HepG2 (cell line): ENCODE results near the gene PPP2R2C. TPM values are rescaled to one million over a fixed set of nuclear protein-coding genes. Genes with fewer than 3 reads are reported as not detected.

Source experiments
- ATAC-seq: fragments of 200-7000 bp; cut with Tn5 transposase; 3 replicates; pipeline ENCODE4 v1.9.1; 2020; ENCODE audit warnings: mild to moderate bottlenecking, moderate library complexity
- BruUV-seq: library from RNA; stranded (reverse); fragments of 400-500 nt; replicated peaks from 2 replicates; lab custom pipeline; 2021; lab: Mats Ljungman, UMichigan
- CTCF ChIA-PET: fragments of 300-600 bp; formaldehyde crosslinking; extraction: SDS; loops from one replicate; lab custom pipeline; 2021; ENCODE audit warnings: low total read pairs, inconsistent platforms, low intra/inter-chr PET ratio; lab: Yijun Ruan, JAX
- POLR2A ChIA-PET: fragments of 350-600 bp; sonication (Branson Sonifier 250); formaldehyde crosslinking; loops from one replicate; lab custom pipeline; 2020; ENCODE audit warnings: antibody characterized with exemption, inconsistent platforms; lab: Yijun Ruan, JAX
- DNase-seq: peaks from one replicate; pipeline ENCODE4 v3.0.0-alpha.2; 2015; ENCODE audit warnings: low spot score
- FAIRE-seq: peaks from 3 replicates; lab custom pipeline; 2011; peaks lifted over from hg19 to GRCh38; lab: Jason Lieb, UNC
- H2AFZ ChIP-seq: one replicate; pipeline ENCODE4 v1.6.1; 2011; ENCODE audit warnings: low read length, inconsistent platforms
- H3K27ac ChIP-seq: fragments of 300-600 bp; 3 replicates; pipeline ENCODE4 v1.8.0; 2011; ENCODE audit warnings: mixed run types, mild to moderate bottlenecking, mixed read lengths, low read length, inconsistent platforms; ENCODE audit not compliant: insufficient read depth; ENCODE audit errors: extremely low read length
- H3K27me3 ChIP-seq, 2 experiments: fragments of 200-600 bp in 1 of 2; 2 replicates in 1 of 2; 3 replicates in 1 of 2; pipeline versions ENCODE4 v1.6.0 to v1.8.0; 2011; ENCODE audit warnings: low read length in 2 of 2, mild to moderate bottlenecking in 2 of 2, moderate library complexity in 2 of 2, inconsistent platforms in 1 of 2; ENCODE audit not compliant: insufficient read depth in 2 of 2, control insufficient read depth in 1 of 2
- H3K36me3 ChIP-seq, 2 experiments: fragments of 200-600 bp in 1 of 2; replicated peaks in 1 of 2; 2 replicates in 1 of 2; 3 replicates in 1 of 2; pipeline versions ENCODE4 v1.5.1 to v1.8.0; 2011; ENCODE audit warnings: low read length in 2 of 2, inconsistent platforms in 1 of 2; ENCODE audit not compliant: insufficient read depth in 2 of 2, control insufficient read depth in 1 of 2
- H3K4me1 ChIP-seq: 2 replicates; pipeline ENCODE4 v1.5.1; 2012; ENCODE audit warnings: low read length, inconsistent platforms; ENCODE audit not compliant: insufficient read depth
- H3K4me2 ChIP-seq: 2 replicates; pipeline ENCODE4 v1.6.0; 2011; ENCODE audit warnings: low read depth, low read length, inconsistent platforms
- H3K4me3 ChIP-seq, 3 experiments: fragments of 200-600 bp in 1 of 3; sonication (generic), shearing (Covaris generic) in 1 of 3; replicated peaks in 1 of 3; 2 replicates each; pipeline ENCODE4 v1.5.1; 2011 to 2016; ENCODE audit warnings: low read length in 3 of 3, inconsistent platforms in 2 of 3, low read depth in 2 of 3, mild to moderate bottlenecking in 2 of 3, control low read depth in 1 of 3, mixed read lengths in 1 of 3; ENCODE audit not compliant: insufficient read depth in 1 of 3
- H3K79me2 ChIP-seq: one replicate; pipeline ENCODE4 v1.6.1; 2011; ENCODE audit warnings: low read length, inconsistent platforms; ENCODE audit not compliant: insufficient read depth
- H3K9ac ChIP-seq: 2 replicates; pipeline ENCODE4 v1.6.0; 2011; ENCODE audit warnings: mild to moderate bottlenecking, low read depth, low read length, inconsistent platforms; ENCODE audit not compliant: insufficient read depth
- H3K9me3 ChIP-seq: 2 replicates; pipeline ENCODE4 v1.5.1; 2012; ENCODE audit warnings: mild to moderate bottlenecking, low read length
- H4K20me1 ChIP-seq: 2 replicates; pipeline ENCODE4 v1.6.0; 2011; ENCODE audit warnings: inconsistent platforms, mild to moderate bottlenecking, low read length, moderate library complexity; ENCODE audit not compliant: insufficient read depth
- ARHGAP35 ChIP-seq: sonication (generic); formaldehyde crosslinking; IDR thresholded peaks from 2 replicates; pipeline ENCODE4 v1.9.0; 2022; ENCODE audit warnings: mild to moderate bottlenecking, inconsistent platforms, moderate library complexity, missing genetic modification reagents, borderline replicate concordance
- BORCS8-MEF2B ChIP-seq: sonication (generic); formaldehyde crosslinking; IDR thresholded peaks from 2 replicates; pipeline ENCODE4 v1.8.0; 2022; ENCODE audit warnings: mild to moderate bottlenecking, missing genetic modification reagents
- FOXJ3 ChIP-seq: sonication (generic); formaldehyde crosslinking; IDR thresholded peaks from 2 replicates; pipeline ENCODE4 v1.4.0; 2020; ENCODE audit warnings: missing genetic modification reagents, mild to moderate bottlenecking, borderline replicate concordance
- HNRNPL ChIP-seq: fragments of 200-400 bp; formaldehyde crosslinking; IDR thresholded peaks from 2 replicates; pipeline ENCODE4 v1.6.1; 2017; ENCODE audit warnings: mild to moderate bottlenecking, low read depth, low read length
- HOXD1 ChIP-seq: sonication (generic); formaldehyde crosslinking; IDR thresholded peaks from 2 replicates; pipeline ENCODE4 v1.5.0; 2020; ENCODE audit warnings: missing genetic modification reagents
- KDM4B ChIP-seq: sonication (generic); formaldehyde crosslinking; IDR thresholded peaks from 2 replicates; pipeline ENCODE4 v1.4.0; 2020; ENCODE audit warnings: missing genetic modification reagents
- MLX ChIP-seq: IDR thresholded peaks from 2 replicates; pipeline ENCODE4 v1.6.1; 2016
- NCOA1 ChIP-seq: sonication (generic); formaldehyde crosslinking; IDR thresholded peaks from 2 replicates; pipeline ENCODE4 v1.9.0; 2021; ENCODE audit warnings: missing genetic modification reagents
- NFE2 ChIP-seq: sonication (generic); formaldehyde crosslinking; IDR thresholded peaks from 2 replicates; pipeline ENCODE4 v1.4.0; 2020; ENCODE audit warnings: missing genetic modification reagents
- NKX3-1 ChIP-seq: sonication (generic); formaldehyde crosslinking; IDR thresholded peaks from 2 replicates; pipeline ENCODE4 v1.5.0; 2020; ENCODE audit warnings: missing genetic modification reagents
- REPIN1 ChIP-seq: sonication (generic); formaldehyde crosslinking; IDR thresholded peaks from 2 replicates; pipeline ENCODE4 v1.8.0; 2022; ENCODE audit warnings: missing genetic modification reagents, low read depth, mild to moderate bottlenecking, borderline replicate concordance
- ZC3H13 ChIP-seq: sonication (generic); formaldehyde crosslinking; IDR thresholded peaks from 2 replicates; pipeline ENCODE4 v1.8.1; 2023; ENCODE audit warnings: mild to moderate bottlenecking, missing genetic modification reagents, moderate library complexity
- ZFP90 ChIP-seq: sonication (generic); formaldehyde crosslinking; IDR thresholded peaks from 2 replicates; pipeline ENCODE4 v1.8.0; 2022; ENCODE audit warnings: missing genetic modification reagents, mild to moderate bottlenecking, inconsistent platforms, borderline replicate concordance
- ZNF234 ChIP-seq: sonication (generic); formaldehyde crosslinking; conservative IDR thresholded peaks from 2 replicates; pipeline ENCODE4 v1.5.1; 2020; ENCODE audit warnings: mild to moderate bottlenecking, missing genetic modification reagents
- ZNF30 ChIP-seq: sonication (generic); formaldehyde crosslinking; IDR thresholded peaks from 2 replicates; pipeline ENCODE4 v1.5.0; 2020; ENCODE audit warnings: mild to moderate bottlenecking, missing genetic modification reagents
- ZNF367 ChIP-seq: sonication (generic); formaldehyde crosslinking; IDR thresholded peaks from 2 replicates; pipeline ENCODE4 v1.4.0; 2020; ENCODE audit warnings: missing genetic modification reagents, borderline replicate concordance
- ZNF570 ChIP-seq: sonication (generic); formaldehyde crosslinking; IDR thresholded peaks from 2 replicates; pipeline ENCODE4 v1.4.0; 2020; ENCODE audit warnings: mild to moderate bottlenecking, missing genetic modification reagents, borderline replicate concordance
- ZNF879 ChIP-seq: sonication (generic); formaldehyde crosslinking; IDR thresholded peaks from 2 replicates; pipeline ENCODE4 v1.8.1; 2023; ENCODE audit warnings: missing genetic modification reagents
- WGBS: methylation state at CpG from one replicate; pipeline ENCODE4 v1.1.6; 2017; ENCODE audit warnings: low lambda C conversion rate; 5-methylcytosine and 5-hydroxymethylcytosine counted together
- in situ Hi-C: cut with HindIII; loops from 2 replicates; pipeline ENCODE4 v1.10.0; 2017; ENCODE audit warnings: low pct_unique_long_range_greater_than_20kb; ENCODE audit not compliant: extremely low pct_ligation_motif_present
- intact Hi-C: fragments of 100-400 bp; cut with micrococcal nuclease; formaldehyde crosslinking; loops from one replicate; pipeline ENCODE4 v1.10.0; 2022; ENCODE audit not compliant: unreplicated experiment
- polyA plus RNA-seq, 8 experiments: library from polyadenylated mRNA; depleted of rRNA in 3 of 8; stranded (reverse) in 7 of 8; unstranded in 1 of 8; fragments of >200 nt; fragmentation: Illumina TruSeq in 4 of 8; extraction: Trizol in 4 of 8; gene quantifications; 2 replicates each; pipeline versions ENCODE4 v1.2.1 to v1.2.3, GENCODE V29; 2011 to 2016; ENCODE audit warnings: low read depth in 4 of 8, missing spikeins in 1 of 8, mixed read lengths in 1 of 8; ENCODE audit not compliant: insufficient read depth in 1 of 8
- total RNA-seq, 5 experiments: library from RNA; depleted of rRNA; stranded (reverse); fragments of >200 nt; fragmentation: Illumina TruSeq; extraction: Trizol; gene quantifications; 2 replicates each; pipeline ENCODE4 v1.2.3, GENCODE V29; 2016; ENCODE audit warnings: low read depth in 1 of 5

PPP2R2C gene
- total and polyA plus RNA-seq, 2 of the 13 experiments (the other 11 are each of a cell fraction or from before 2014, with no cell fraction given) = 0.60 to 8.6 TPM

- Histone ChIP-seq H3K4me3 (no peak overlapping the region), H3K4me2 (no peak overlapping the region), H3K27ac (no peak overlapping the region), H3K9ac (no peak overlapping the region), H3K4me1 (no peaks in the 10 kb centered on the region), H4K20me1 (no peaks in the 10 kb centered on the region), H2AFZ (no peak overlapping the region), H3K9me3 (no peaks in the 10 kb centered on the region), H3K79me2 (no peaks in the 10 kb centered on the region), H3K27me3 (peaks cover 8 to 80% of the 10 kb centered on the region in 2 experiments), H3K36me3 (no peaks in the 10 kb centered on the region)
- 29% methylated on average over 8 of the region's 21 CpGs for WGBS
- TF ChIP-seq ZC3H13 (CRISPR knock-in tag) (no peak), HNRNPL (no peak), NCOA1 (CRISPR knock-in tag) (no peak), NFE2 (CRISPR knock-in tag) (no peak)
- ChIA-PET CTCF (no interaction called here), POLR2A (no interaction called here)
- FAIRE-seq (no peak), DNase-seq (no peak), ATAC-seq (no peak)
- BruUV-seq = no TSS peak
- in situ Hi-C loops (loop anchor here (5.0 kb wide), 1 partner anchor 39 kb away; no protein-coding TSS in a partner anchor), intact Hi-C loops (no loop called here)
Observed at GRCh38 chr4:6380746-6381410, 91.5 kb downstream of the PPP2R2C start.

- no peaks in the 10 kb centered on the region for H3K79me2 ChIP-seq
- ATAC-seq (no peak), DNase-seq (no peak), FAIRE-seq (no peak)
- H3K27me3 ChIP-seq = peaks cover 9 to 86% of the 10 kb centered on the region in 2 experiments
- no peak overlapping the region for H3K9ac ChIP-seq
- H3K36me3 ChIP-seq = no peaks in the 10 kb centered on the region
- no peak overlapping the region for H3K4me3 ChIP-seq
- intact Hi-C loops = no loop called here
- no peak overlapping the region for H3K4me2 ChIP-seq
- H3K9me3 ChIP-seq = no peaks in the 10 kb centered on the region
- in situ Hi-C loops = loop anchor here (5.0 kb wide), 1 partner anchor 38 kb away; no protein-coding TSS in a partner anchor
- no peaks in the 10 kb centered on the region for H3K4me1 ChIP-seq
- WGBS = 7% methylated on average over 16 of the region's 24 CpGs
- no peak overlapping the region for H3K27ac ChIP-seq
- no peaks in the 10 kb centered on the region for H4K20me1 ChIP-seq
- BruUV-seq = no TSS peak
- CTCF ChIA-PET = no interaction called here
- POLR2A ChIA-PET = no interaction called here
- H2AFZ ChIP-seq = no peak overlapping the region
- TF ChIP-seq NKX3-1 (CRISPR knock-in tag) (no peak), KDM4B (CRISPR knock-in tag) (no peak), ARHGAP35 (CRISPR knock-in tag) (no peak), ZNF234 (no peak), ZFP90 (CRISPR knock-in tag) (no peak), ZNF30 (CRISPR knock-in tag) (no peak), ZNF367 (CRISPR knock-in tag) (no peak), HOXD1 (CRISPR knock-in tag) (no peak), FOXJ3 (CRISPR knock-in tag) (no peak), BORCS8-MEF2B (CRISPR knock-in tag) (no peak), ZNF879 (CRISPR knock-in tag) (no peak), ZNF570 (CRISPR knock-in tag) (no peak), REPIN1 (CRISPR knock-in tag) (no peak), MLX (no peak)
Observed at GRCh38 chr4:6379767-6380745, 92.4 kb downstream of the PPP2R2C start.
